Glomerular endothelial cell (primary cell): ENCODE data around the gene ISG20. TPM values are rescaled to one million over a fixed set of nuclear protein-coding genes. Genes with fewer than 3 reads are reported as not detected.

Experiments
- DNase-seq: peaks from one replicate; pipeline ENCODE4 v3.0.0-alpha.2; 2011; ENCODE audit warnings: low read depth, low spot score; ENCODE audit errors: extremely low read depth
- total RNA-seq: library from RNA; depleted of rRNA; stranded (reverse); fragments of >200 nt; gene quantifications from 2 replicates; pipeline ENCODE4 v1.2.3, GENCODE V29; 2015

ISG20 gene
- total RNA-seq, 1 donor from 2014 or later: 36.5 TPM

DNA sequence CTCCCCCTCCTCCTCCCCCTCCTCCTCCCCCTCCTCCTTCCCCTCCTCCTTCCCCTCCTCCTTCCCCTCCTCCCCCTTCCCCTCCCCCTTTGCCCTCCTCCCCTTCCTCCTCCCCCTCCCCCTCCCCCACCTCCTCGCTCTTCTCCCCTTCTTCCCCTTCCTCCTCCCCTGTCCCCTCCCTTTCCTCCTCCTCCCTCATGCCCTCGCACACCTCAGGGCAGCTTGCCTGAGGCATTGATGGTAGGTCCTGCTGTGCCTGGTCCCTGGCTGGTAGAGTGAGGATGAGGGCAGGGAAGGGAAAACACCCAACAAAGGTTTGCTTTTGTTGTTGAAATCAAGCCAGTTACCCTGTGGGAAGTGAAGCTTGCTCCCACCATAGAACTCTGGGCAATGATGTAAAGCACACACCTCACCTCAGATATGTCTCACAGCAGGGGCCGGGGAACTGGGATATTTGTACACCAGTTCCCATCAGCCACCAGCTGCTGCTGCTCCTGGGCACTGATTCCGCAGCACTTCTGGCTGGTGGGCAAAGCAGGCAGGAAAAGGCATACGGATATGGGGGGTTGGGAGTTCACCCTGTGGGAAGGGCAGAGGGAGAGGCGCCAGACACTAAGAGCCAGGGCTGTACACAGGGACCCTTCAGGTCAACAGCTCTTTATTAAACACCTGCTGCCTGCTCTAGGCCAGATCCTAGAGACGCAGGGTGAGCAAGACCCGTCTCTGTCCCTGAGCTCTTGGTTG lies 13.8 kb downstream of the ISG20 start:
- no peak for DNase-seq

- no peak for DNase-seq
Observed at GRCh38 chr15:88653200-88654064, 14.6 kb downstream of the ISG20 start.

DNA sequence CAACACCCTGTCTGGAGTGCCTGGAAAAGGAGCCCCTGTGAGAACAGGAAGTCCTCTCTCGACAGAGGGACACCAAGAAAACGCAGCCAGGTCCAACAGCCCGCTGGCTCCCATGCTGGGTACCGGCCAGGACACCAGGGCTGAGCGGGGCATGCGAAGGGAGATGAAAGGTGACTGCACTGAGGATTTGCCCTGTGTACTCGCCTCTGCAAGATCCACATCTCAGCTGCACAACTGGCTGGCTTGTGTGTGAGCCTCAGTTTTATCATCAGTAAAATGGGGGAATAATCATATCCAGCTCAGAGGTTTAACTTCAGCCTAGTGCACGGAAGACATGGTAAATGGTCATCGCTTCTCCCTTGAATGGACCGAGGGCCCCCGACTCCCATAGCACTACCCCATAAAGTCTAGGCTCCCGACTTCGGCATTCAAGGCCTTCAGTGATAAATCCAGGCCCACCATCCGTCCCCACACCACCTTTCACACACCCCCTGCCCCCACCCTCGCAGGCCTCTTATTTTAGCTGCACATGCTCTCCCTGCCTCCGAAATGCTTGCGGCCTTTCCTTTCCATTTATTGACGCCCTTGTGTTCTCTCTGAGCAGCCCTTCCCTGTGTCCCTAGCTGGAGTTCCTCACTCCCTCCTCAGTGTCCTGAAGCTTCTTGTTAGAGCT lies 15.8 kb downstream of the ISG20 start:
- no peak for DNase-seq

- DNase-seq: no peak
Observed at GRCh38 chr15:88655103-88655553, 16.3 kb downstream of the ISG20 start.

GRCh38 chr15:88655800-88656488 lies 17.1 kb downstream of the ISG20 start:
- DNase-seq: no peak

- no peak for DNase-seq
Observed at GRCh38 chr15:88656760-88657221, 18.0 kb downstream of the ISG20 start.

- no peak for DNase-seq
Observed at GRCh38 chr15:88657326-88658069, 18.7 kb downstream of the ISG20 start.

DNA sequence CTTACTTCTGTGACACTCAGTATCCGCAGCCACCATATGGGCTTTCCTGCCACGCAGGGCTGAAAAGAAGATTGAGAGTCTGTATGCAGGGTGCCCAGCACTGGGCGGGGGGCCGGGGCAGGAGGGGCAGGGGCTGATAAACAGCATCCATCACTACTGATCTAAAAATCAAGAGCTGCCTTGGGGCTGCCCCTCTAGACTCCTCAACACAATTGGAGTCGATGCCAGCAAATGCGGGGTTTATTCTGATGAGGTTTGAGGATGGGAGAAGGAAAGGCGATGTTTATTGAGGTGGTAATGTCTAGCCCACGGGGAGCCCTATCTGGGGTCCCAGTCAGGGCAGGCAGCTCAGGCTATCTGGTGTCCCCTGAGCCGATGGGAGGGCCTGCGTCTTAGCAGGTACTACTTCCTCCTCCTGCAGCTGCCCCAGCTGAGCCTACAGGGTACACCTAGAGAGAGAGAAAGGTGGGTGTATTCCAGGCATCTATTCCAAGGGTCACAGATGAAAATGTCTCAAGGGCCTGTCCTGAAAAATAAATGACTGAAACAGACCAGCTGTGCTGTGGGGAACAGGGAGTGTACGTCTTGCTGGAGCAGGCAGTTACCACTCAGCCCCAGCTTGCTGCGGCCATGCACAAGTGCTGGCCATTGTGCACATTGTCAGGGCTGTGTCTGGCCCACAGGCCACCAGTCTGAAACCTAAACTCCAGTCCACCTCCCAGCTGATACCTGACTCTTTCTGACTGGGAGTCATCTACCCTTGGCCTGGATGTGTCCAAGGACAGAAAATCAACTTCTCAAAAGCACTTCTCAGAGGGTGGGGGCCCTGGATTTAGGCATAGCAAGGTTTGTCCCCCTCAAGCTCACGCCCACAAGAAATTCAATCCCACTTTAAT lies 19.5 kb downstream of the ISG20 start:
- no peak for DNase-seq

DNA sequence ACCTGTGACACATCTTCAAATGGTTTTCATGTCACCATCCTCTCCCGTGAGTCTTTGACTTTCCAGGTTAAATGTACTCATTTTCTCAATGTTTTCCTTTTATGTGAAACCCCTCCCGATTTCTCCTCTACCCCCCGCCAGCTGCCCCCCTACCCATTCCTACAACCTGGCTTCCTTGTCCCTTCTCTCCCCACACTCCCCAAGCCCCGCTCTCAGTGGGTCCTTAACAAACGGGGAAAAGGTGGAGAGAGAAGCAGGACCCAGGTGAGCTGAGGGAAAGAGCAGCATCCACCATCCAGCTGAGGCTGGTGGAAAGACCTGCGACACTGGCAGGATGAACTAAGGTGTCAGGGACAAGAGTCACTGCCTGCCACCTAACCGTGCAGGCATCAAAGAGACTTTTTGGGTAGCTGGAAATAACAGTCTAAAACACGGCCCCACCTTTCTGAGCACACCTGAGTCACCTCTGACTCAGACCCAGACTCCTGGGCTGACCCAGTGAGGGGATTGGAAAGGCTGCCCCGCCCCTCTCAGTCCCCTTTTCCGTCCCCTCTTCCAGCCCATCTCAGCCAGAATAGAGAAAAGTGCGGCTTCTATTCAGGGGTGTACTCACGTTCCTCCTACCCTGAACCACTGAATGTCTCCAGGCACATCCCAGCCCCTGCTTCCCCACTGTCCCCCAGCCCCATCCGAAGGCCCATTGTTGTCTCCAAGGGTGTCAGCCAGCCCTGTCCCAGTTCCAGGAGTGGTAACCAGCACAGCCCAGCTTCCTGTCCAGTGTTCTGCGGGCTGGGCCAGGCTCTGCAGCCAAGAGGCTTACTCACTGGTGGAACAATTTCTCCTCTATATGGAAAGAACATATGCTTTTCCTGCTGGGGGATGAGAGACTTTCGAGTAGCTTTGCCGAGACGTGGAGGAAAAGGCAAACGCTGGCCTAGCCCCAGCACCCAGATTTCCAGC lies 20.4 kb downstream of the ISG20 start:
- no peak for DNase-seq

- DNase-seq: no peak
Observed at GRCh38 chr15:88661041-88661700, 22.4 kb downstream of the ISG20 start.

DNA sequence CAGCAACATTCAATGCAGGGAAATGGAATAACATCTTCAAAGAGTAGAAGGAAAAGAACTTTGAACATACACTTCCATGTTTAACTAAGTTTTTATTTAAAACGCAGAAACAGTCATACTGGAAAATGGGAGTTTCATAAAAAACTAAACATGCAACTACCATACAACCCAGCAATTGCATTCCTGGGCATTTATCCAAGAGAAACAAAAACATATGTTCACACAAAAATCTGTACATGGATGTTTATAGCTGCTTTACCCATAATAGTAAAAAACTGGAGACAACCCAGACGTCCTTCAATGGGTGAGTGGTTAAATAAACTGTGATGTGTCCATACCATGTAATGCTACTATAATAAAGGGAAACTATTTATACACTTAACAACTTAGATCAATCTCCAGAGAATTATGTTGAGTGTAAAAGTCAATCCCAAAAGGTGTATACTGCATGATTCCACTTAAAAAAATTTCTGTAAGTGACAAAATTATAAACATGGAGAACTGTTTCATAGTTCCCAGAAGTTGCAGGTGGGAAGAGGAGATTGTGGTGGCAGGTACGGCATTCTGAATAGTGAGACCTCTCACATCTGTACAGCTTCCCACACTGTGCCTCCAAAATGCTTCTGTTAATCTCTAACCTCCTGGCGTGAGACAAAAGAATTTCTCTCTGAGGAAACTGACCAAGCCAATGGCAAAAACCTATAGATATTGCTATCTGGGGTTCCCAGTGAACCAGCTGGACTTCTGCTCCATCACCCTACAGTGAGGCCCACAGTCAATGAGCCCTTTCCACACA lies 23.1 kb downstream of the ISG20 start:
- no peak for DNase-seq

- DNase-seq: no peak
Observed at GRCh38 chr15:88663141-88663621, 24.4 kb downstream of the ISG20 start.

- no peak for DNase-seq
Observed at GRCh38 chr15:88664151-88664778, 25.4 kb downstream of the ISG20 start.

DNA sequence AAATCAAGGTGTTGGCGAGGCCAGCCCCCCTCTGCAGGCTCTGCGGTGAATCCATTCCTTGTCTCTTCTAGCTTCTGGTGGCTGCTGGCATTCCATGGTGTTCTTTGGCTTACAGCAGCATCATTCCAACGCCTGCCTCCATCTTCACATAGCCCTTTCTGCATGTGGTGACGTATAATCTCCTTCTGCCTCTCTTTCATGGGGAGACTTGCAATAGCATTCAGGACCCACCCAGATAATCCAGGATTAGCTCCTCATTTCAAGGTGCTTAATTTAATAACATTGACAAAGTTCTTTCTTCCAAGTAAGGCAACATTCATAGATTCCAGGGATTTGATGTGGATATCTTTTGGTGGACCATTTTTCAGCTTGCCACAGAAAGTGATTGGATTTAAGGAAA lies 35.8 kb downstream of the ISG20 start:
- DNase-seq: no peak

DNA sequence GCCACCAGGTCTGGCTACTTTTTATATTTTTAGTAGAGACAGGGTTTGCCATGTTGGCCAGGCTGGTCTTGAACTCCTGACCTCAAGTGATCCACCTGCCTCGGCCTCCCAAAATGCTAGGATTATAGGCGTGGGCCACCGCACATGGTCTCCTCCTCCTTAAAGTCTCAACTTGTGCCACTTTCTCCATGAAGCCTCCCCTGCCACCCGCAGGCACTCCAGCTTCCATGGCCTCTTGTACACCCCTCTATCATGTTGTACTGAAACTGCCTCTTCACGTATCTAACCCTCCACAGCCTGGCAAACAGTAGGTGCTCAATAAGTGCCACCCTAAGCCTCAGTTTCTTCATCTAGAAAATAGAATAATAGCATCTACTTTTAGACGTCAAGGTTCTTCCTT lies 39.9 kb downstream of the ISG20 start:
- no peak for DNase-seq
